GM18505 (cell line): ENCODE results near the gene RDH12.

Experiments used
- ATAC-seq: cut with Tn5 transposase; IDR thresholded peaks from one replicate; pipeline ENCODE4 v1.9.1; 2021; ENCODE audit not compliant: unreplicated experiment
- POLR2A ChIP-seq: IDR thresholded peaks from 4 replicates; pipeline ENCODE4 v1.6.1; 2011; ENCODE audit warnings: borderline replicate concordance; ENCODE audit not compliant: insufficient read depth, insufficient read length; ENCODE audit errors: extremely low read depth

Gene RDH12

DNA sequence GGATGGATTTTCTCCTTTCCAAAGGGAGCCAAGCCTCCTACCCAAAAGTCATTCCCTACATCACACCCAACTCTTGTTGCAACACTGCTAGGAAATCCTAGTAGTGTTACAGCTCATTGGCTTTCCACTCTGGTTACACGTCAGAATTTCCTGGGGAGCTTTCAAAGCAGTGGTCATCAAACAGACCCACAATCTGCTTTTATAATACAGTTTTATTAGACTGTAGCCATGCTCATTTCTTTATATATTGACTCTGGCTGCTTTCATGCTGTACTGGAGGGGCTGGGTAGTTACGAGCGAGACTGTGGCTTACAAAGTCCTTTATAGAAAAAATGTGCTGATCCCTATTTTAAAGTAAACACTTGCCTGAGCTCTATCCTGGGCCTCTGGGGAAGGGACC lies 80.4 kb downstream of the RDH12 start:
- TF ChIP-seq POLR2A: no peak
- ATAC-seq: no peak
